GM10248 (cell line): ENCODE data around the gene CACNA1I.
"Not testable (repeated sequence)": the region's sequence is repeated elsewhere in the genome, so short reads cannot be mapped to it uniquely, and the experiment has no call there.

Experiments used
- CTCF ChIA-PET: fragments of 300-600 bp; sonication (Branson Sonifier 250); formaldehyde crosslinking; extraction: SDS; loops from one replicate; lab custom pipeline; 2021; ENCODE audit warnings: antibody characterized with exemption; lab: Yijun Ruan, JAX
- POLR2A ChIA-PET: fragments of 350-650 bp; sonication (Branson Sonifier 250); formaldehyde crosslinking; extraction: SDS; loops from one replicate; lab custom pipeline; 2020; ENCODE audit warnings: antibody characterized with exemption; lab: Yijun Ruan, JAX
- DNase-seq: peaks from one replicate; pipeline ENCODE4 v3.0.0; 2012; ENCODE audit errors: extremely low spot score
- TF ChIP-seq, protein P1 (sequence below): IDR thresholded peaks from 2 replicates; pipeline ENCODE4 v1.5.1; 2012; ENCODE audit warnings: mild to moderate bottlenecking, low read depth; ENCODE audit errors: extremely low read depth, missing control alignments, control extremely low read depth

CACNA1I gene

GRCh38 chr22:39732625-39733024 is 162.1 kb downstream of the CACNA1I start:
- CTCF ChIA-PET = interaction anchor here (1.7 kb wide), 1 partner anchor 200 kb away, joined by 5 read pairs; no protein-coding TSS in a partner anchor
- no peak for DNase-seq
- POLR2A ChIA-PET = no interaction called here
- TF ChIP-seq, protein P1, sequence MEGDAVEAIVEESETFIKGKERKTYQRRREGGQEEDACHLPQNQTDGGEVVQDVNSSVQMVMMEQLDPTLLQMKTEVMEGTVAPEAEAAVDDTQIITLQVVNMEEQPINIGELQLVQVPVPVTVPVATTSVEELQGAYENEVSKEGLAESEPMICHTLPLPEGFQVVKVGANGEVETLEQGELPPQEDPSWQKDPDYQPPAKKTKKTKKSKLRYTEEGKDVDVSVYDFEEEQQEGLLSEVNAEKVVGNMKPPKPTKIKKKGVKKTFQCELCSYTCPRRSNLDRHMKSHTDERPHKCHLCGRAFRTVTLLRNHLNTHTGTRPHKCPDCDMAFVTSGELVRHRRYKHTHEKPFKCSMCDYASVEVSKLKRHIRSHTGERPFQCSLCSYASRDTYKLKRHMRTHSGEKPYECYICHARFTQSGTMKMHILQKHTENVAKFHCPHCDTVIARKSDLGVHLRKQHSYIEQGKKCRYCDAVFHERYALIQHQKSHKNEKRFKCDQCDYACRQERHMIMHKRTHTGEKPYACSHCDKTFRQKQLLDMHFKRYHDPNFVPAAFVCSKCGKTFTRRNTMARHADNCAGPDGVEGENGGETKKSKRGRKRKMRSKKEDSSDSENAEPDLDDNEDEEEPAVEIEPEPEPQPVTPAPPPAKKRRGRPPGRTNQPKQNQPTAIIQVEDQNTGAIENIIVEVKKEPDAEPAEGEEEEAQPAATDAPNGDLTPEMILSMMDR = no peak

DNA sequence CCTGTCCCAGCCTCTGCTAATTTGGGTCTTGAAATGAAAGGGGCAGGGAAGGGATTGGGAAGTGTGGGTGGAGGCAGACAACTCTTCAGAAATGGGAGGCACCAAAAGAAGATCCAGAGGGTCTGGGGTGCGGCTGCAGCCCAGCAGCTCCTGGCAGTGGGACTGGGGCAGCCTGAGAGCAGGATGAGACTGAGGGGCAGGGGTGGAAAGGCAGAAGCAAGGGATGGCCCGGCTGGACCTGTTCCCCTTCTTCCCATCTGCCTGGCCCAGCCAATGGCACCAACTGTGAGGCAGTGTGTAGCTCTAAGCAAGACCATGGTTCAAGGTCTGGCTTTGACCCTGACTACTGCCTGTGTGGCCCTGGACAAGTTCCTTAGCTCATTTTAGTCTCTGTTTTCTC is 162.6 kb downstream of the CACNA1I start:
- DNase-seq = no peak
- ChIA-PET CTCF (interaction anchor here (1.7 kb wide), 1 partner anchor 200 kb away, joined by 5 read pairs; no protein-coding TSS in a partner anchor), POLR2A (no interaction called here)
- TF ChIP-seq, protein P1 = no peak

GRCh38 chr22:39734046-39734445 is 163.5 kb downstream of the CACNA1I start:
- CTCF ChIA-PET, POLR2A ChIA-PET, DNase-seq: not testable (repeated sequence)

- DNase-seq = no peak
- CTCF ChIA-PET = no interaction called here
- TF ChIP-seq, protein P1 = no peak
- POLR2A ChIA-PET = no interaction called here
These were observed 164.3 kb downstream of the CACNA1I start for GRCh38 chr22:39734866-39735265.

DNA sequence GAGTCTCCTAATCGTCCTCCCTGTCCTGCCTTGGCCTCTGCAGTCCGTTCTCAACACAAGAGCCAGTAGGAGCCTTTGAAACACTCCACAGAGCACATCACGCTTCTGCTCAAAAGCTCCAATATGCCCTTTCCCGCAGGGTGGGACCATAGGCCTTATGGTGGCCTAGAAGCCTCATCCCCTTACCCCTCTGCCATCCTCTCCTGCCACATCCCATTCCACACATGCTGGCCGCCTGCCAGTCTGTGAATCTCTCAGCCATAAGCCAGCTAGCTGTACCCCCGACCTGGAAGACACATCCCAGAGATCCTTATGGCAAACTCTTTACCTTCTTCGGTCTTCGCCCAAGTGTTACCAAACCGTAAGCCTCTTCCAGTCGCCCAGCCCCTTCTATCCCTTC is 165.2 kb downstream of the CACNA1I start:
- TF ChIP-seq, protein P1 = no peak
- CTCF ChIA-PET = no interaction called here
- POLR2A ChIA-PET = no interaction called here
- DNase-seq = no peak

GRCh38 chr22:39738746-39739145 is 168.2 kb downstream of the CACNA1I start:
- POLR2A ChIA-PET = no interaction called here
- TF ChIP-seq, protein P1 = no peak

More at GRCh38 chr22:39738746-39739145, 168.2 kb downstream of the CACNA1I start:
- CTCF ChIA-PET = interaction anchor here (1.2 to 1.6 kb wide), 3 partner anchors 10 to 18 kb away, joined by 3 to 4 read pairs (median 3); no protein-coding TSS in a partner anchor
- DNase-seq = no peak
